Measurements from ENCODE around the gene MYO1D.

MYO1D gene

GRCh38 chr17:32596206-32596605, 280.7 kb downstream of the MYO1D start:
- Histone ChIP-seq H3K9me3 (ENCODE audit: severe bottlenecking) (peaks cover 7% of the 10 kb centered on the region), H3K27ac (peak overlapping the region; percentile 90), H3K27me3 (ENCODE audit: insufficient read depth, low read depth, severe bottlenecking) (no peaks in the 10 kb centered on the region), H3K36me3 (no peaks in the 10 kb centered on the region), H3K4me3 (ENCODE audit: low read depth, low read length) (peak overlapping the region; percentile 27)
- TF ChIP-seq CTCF (IDR thresholded peaks at IDR 0.05; ENCODE audit: low read depth, low read length): no peak
- peak; percentile 59 for DNase-seq

GRCh38 chr17:32593003-32593402, 283.9 kb downstream of the MYO1D start:
- Histone ChIP-seq H3K4me3 (ENCODE audit: low read depth, low read length) (no peak overlapping the region), H3K36me3 (no peaks in the 10 kb centered on the region), H3K27ac (no peak overlapping the region), H3K27me3 (ENCODE audit: insufficient read depth, low read depth, severe bottlenecking) (no peaks in the 10 kb centered on the region), H3K9me3 (ENCODE audit: severe bottlenecking) (no peaks in the 10 kb centered on the region)
- DNase-seq: no peak
- no peak for TF ChIP-seq CTCF (IDR thresholded peaks at IDR 0.05; ENCODE audit: low read depth, low read length)

- TF ChIP-seq CTCF (IDR thresholded peaks at IDR 0.05; ENCODE audit: low read depth, low read length): no peak
- peak; percentile 21 for DNase-seq
- H3K27ac ChIP-seq: peak overlapping the region; percentile 48
- H3K9me3 ChIP-seq (ENCODE audit: severe bottlenecking): no peaks in the 10 kb centered on the region
- H3K27me3 ChIP-seq (ENCODE audit: insufficient read depth, low read depth, severe bottlenecking): no peaks in the 10 kb centered on the region
- no peaks in the 10 kb centered on the region for H3K36me3 ChIP-seq
- H3K4me3 ChIP-seq (ENCODE audit: low read depth, low read length): no peak overlapping the region
These were observed 285.5 kb downstream of the MYO1D start for GRCh38 chr17:32591405-32591804.

GRCh38 chr17:32590974-32591373, 285.9 kb downstream of the MYO1D start:
- Histone ChIP-seq H3K27ac (peak overlapping the region; percentile 48), H3K27me3 (ENCODE audit: insufficient read depth, low read depth, severe bottlenecking) (no peaks in the 10 kb centered on the region), H3K36me3 (no peaks in the 10 kb centered on the region), H3K4me3 (ENCODE audit: low read depth, low read length) (no peak overlapping the region), H3K9me3 (ENCODE audit: severe bottlenecking) (no peaks in the 10 kb centered on the region)
- DNase-seq: no peak
- no peak for TF ChIP-seq CTCF (IDR thresholded peaks at IDR 0.05; ENCODE audit: low read depth, low read length)

GRCh38 chr17:32588982-32589381, 287.9 kb downstream of the MYO1D start:
- Histone ChIP-seq H3K27ac (no peak overlapping the region), H3K27me3 (ENCODE audit: insufficient read depth, low read depth, severe bottlenecking) (no peaks in the 10 kb centered on the region), H3K4me3 (ENCODE audit: low read depth, low read length) (no peak overlapping the region), H3K36me3 (no peaks in the 10 kb centered on the region), H3K9me3 (ENCODE audit: severe bottlenecking) (no peaks in the 10 kb centered on the region)
- peak; percentile 74 for TF ChIP-seq CTCF (IDR thresholded peaks at IDR 0.05; ENCODE audit: low read depth, low read length)
- peak; percentile 36 for DNase-seq

- Histone ChIP-seq H3K36me3 (no peaks in the 10 kb centered on the region), H3K27me3 (ENCODE audit: insufficient read depth, low read depth, severe bottlenecking) (no peaks in the 10 kb centered on the region), H3K4me3 (ENCODE audit: low read depth, low read length) (no peak overlapping the region), H3K27ac (no peak overlapping the region), H3K9me3 (ENCODE audit: severe bottlenecking) (peaks cover 2% of the 10 kb centered on the region)
- no peak for TF ChIP-seq CTCF (IDR thresholded peaks at IDR 0.05; ENCODE audit: low read depth, low read length)
- no peak for DNase-seq
These were observed 288.8 kb downstream of the MYO1D start for GRCh38 chr17:32588135-32588534.

Measured in WERI-Rb-1 (cell line).